AG09319 (cell line): Measurements from ENCODE around the gene GCA.

Experiments used
- DNase-seq: peaks from one replicate; pipeline ENCODE4 v3.0.0-alpha.2; 2010; ENCODE audit warnings: low read depth; ENCODE audit errors: extremely low read depth
- CTCF ChIP-seq: IDR thresholded peaks from 2 replicates; pipeline ENCODE4 v1.5.1; 2011; ENCODE audit warnings: low read depth, mild to moderate bottlenecking, inconsistent platforms, low read length, moderate library complexity

GCA gene

DNA sequence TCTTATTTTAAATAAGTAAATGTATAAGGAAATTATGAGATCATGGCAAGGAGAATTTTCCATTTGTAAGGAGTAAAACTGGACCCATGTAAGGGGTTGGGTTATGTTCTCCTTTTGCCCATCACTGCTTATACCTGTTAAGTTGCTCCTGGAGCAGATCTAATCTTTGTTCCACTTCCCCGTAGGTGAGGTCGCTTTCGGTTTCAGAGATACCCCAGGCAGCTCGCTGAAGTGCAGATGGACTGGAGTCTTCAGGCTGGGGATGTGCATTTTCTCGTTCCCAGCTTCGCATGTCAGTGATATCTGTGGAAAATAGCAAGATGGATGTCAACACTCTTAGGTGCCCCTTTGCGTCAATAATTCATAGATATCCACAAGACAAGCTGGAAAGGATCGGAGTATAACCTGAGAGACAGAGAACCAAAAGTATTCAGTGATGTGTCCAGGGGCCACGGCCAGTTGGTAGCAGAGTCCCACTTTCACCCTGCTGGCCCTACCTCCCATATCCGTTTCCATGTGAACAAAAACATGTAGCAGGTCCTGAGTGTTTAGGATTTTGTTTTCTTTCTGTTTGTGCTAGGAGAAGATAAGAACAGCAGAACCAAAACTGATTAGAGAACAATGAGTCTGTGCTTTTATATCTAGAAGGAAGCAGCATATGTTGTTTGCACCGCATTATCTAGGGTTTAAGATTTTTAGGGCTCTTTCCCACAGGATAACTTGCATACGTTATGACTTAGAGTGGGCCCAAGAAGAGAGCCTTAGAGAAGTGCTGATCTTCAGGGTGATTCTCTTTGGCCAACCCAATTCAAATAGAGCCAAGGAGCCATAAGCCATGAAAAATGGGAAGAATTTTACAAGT, 36.0 kb downstream of the GCA start:
- no peak for TF ChIP-seq CTCF
- DNase-seq, result no peak

DNA sequence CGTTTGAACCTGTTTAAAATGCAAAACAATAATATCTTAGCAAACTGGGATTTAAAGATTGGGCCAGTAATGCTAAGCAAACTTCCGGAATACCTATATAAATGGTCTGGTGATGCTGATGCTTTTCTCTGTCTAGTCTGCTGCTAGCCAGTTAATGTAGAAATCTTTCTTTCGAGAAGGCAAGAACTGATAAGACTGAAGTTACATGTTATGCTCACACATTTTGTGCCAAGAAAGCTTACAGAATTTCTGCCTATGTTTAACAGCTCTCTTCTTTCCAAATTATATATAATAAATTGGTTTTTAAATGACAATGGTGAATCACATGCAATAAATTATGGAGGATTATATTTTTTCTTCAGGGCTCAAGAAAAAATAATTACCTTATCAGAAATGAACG, 37.9 kb downstream of the GCA start:
- no peak for DNase-seq
- no peak for TF ChIP-seq CTCF

DNA sequence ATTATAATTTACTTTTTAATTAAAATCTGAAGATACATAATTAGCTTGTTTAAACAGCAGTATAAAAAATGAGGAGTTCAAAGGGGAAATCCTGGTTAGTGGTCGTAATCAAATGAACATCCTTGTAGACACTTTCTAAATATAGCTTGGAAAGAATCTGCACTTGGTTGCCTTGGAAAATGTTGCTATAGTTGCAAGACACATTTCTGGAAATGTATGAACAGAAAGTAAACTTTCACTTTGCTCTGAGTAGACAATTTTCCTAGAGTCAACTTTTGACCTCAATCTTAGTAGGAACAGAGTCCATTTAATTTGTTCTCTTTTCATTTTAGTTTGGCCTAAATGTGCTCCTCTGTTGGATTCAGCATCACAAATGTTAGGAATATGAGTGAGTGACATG, 38.3 kb downstream of the GCA start:
- no peak for TF ChIP-seq CTCF
- no peak for DNase-seq

DNA sequence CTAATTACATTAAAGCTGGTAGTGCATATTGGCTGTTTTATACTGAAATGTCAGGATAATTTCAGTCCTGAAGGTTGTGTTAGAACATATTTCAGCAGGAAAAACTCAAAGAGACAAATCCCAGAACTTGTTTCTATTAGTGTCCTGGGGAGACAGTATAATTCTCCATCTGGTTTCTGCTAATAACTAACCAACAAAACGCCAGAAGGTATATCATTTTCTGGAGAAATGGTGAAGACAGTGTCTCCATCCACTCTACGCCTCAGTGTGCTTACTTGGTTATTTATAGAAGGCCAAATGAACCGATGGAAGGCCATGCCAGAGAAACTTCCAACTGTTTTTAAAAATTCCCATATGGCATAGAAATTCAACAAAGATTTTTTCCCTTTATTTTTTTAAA, 41.6 kb downstream of the GCA start:
- no peak for TF ChIP-seq CTCF
- no peak for DNase-seq

DNA sequence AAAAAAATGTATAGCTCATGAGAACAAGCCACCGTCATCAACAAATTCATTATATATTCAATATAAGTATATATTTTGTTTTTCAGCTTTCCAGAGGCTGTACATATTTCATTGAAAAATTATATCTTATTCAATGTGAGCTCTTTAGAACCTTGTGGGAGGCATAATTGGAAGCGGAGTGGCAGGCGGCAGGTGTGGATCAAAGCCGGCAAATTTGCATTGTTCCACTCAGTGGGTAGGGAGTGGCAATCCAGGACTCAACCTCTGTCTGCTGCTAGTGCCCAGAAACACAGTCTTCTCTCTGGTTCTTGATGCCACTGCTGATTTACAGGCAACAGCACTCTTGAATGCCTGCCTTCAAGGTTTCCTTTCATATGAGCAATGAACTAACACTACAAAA, 46.9 kb downstream of the GCA start:
- no peak for DNase-seq

DNA sequence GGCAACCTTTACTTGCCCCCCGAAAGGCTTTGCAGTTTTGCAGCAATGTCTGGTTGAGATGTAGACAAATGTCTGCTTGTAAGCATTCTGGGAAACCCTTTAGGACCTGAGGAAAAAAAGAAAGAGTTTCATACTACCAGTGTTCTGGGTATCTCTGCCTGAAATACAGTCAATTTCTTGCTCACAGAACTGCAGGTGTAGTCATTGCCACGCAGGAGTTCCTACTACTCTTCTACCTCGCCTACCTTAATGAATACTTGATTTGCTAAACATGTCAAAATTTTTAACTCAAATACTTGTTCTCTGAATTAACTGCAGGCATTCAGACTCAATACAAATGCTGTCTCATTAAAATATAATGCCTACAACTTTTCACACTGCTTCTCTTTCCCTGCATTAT, 56.4 kb downstream of the GCA start:
- no peak for TF ChIP-seq CTCF
- no peak for DNase-seq

More for the DNA sequence above, 46.9 kb downstream of the GCA start:
- TF ChIP-seq CTCF, result no peak

DNA sequence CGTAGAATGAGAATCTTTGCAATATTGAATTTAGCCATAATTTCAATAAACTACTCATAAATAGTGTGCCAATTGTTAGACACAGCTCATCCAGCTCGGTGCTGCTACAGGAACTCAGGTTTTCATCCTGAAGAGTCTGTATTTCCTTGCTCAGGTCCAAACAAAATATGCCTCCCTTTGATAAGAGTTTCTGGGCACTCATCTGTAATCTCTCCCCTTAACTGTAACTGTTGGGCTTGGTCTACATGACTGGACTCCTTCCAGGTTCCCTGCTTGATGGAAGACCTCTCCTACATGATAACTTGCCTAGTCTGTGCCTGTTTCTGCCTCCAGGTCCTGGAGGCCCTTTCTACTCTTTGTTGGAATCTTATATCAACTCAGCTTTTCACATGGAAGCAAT, 57.9 kb downstream of the GCA start:
- DNase-seq, result no peak
- no peak for TF ChIP-seq CTCF
